Measurements from ENCODE around the gene CCNF. TPM values are rescaled to one million over a fixed set of nuclear protein-coding genes. Genes with fewer than 3 reads are reported as not detected.
A peak's percentile ranks its signal among the peaks of the same experiment; 100 is the strongest.

CCNF gene
- total and polyA plus RNA-seq, 2 of the 8 experiments (the other 6 are each of a cell fraction or from before 2014, with no cell fraction given): 15.4 to 54.3 TPM

DNA sequence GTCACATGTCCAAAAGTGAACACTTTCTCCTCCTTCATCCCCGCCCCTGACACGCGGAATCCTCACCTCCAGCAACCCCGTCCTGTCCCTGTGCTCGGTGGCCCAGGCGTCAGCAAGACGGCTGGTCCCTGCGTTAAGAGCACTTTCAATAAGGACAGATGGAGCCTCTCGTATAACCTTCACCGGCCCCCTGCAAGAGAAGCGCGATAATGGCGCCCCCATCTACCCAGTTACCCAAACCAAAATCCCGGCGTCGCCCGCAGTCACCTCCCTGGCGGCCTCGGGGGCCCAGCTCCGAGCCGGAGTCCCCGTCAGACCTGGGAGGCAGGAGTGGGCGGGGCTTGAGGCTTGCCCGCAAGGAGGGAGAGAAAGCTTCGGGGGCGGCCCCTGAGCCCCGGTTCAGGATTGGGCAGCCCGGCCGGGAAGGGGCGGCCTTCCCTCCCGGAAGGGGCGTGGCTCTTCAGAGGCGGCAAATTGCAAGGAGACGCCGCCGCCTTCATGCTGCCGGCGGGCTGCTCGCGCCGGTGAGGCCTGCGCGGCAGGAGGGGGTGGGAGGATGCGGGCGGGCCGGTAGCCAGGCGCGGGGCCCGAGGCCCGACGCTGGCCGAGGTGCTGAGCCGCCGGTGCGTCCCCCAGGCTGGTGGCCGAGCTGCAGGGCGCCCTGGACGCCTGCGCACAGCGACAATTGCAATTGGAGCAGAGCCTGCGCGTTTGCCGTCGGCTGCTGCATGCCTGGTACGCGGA is 30.6 kb downstream of the CCNF start, which contains the start of gene TEDC2 (continued):
- TF ChIP-seq, protein P1, sequence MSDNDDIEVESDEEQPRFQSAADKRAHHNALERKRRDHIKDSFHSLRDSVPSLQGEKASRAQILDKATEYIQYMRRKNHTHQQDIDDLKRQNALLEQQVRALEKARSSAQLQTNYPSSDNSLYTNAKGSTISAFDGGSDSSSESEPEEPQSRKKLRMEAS (IDR thresholded peaks at IDR 0.05): peak; percentile 75; the same call in 1 of the 2 replicates
- TF ChIP-seq RNF2 (IDR thresholded peaks at IDR 0.05; ENCODE audit: borderline replicate concordance, low read depth, low read length, missing control alignments, poor library complexity, severe bottlenecking): no peak
- TF ChIP-seq HDAC6 (IDR thresholded peaks at IDR 0.05; ENCODE audit: low read depth, low read length): no peak
- TF ChIP-seq USF2 (IDR thresholded peaks at IDR 0.05; ENCODE audit: low read length): no peak
- TF ChIP-seq SIX5 (IDR thresholded peaks at IDR 0.05; ENCODE audit: low read depth, low read length): no peak
- TF ChIP-seq BCL11A (IDR thresholded peaks at IDR 0.05; ENCODE audit: low read depth in 2 of 2, low read length in 2 of 2): no peak
- TF ChIP-seq MAFK (IDR thresholded peaks at IDR 0.05; ENCODE audit: low read depth, low read length): no peak
- no peak for TF ChIP-seq SUZ12 (IDR thresholded peaks at IDR 0.05; ENCODE audit: low read length)
- no peak; the same call in 1 of the 2 replicates for TF ChIP-seq TBP (IDR thresholded peaks at IDR 0.05; ENCODE audit: low read depth, low read length)
- TF ChIP-seq JUND (IDR thresholded peaks at IDR 0.05; ENCODE audit: low read length): no peak
- TF ChIP-seq CREB1 (IDR thresholded peaks at IDR 0.05): no peak
- no peak for TF ChIP-seq FOSL1 (IDR thresholded peaks at IDR 0.05; ENCODE audit: insufficient read depth, low read depth, low read length)
- no peak for TF ChIP-seq JUN (IDR thresholded peaks at IDR 0.05; ENCODE audit: low read depth, low read length)
- TF ChIP-seq TEAD4 (IDR thresholded peaks at IDR 0.05; ENCODE audit: low read depth, low read length): no peak
- TF ChIP-seq HDAC2 (IDR thresholded peaks at IDR 0.05; ENCODE audit: borderline replicate concordance in 1 of 2, low read depth in 2 of 2, low read length in 2 of 2): peak; percentile 51 to 56; a peak in 1 of 4 replicates
- TF ChIP-seq RBBP5 (IDR thresholded peaks at IDR 0.05; ENCODE audit: borderline replicate concordance, low read depth, low read length): no peak; the same call in 1 of the 2 replicates
- peak; percentile 53 for TF ChIP-seq NRF1 (IDR thresholded peaks at IDR 0.05; ENCODE audit: low read depth, low read length)
- no peak for TF ChIP-seq TCF12 (IDR thresholded peaks at IDR 0.05; ENCODE audit: low read depth, low read length)
- peak; percentile 75; the same call in 1 of the 2 replicates for TF ChIP-seq SP4 (IDR thresholded peaks at IDR 0.05; ENCODE audit: low read length)
- no peak for TF ChIP-seq TAF1 (IDR thresholded peaks at IDR 0.05; ENCODE audit: low read depth, low read length)
- TF ChIP-seq ATF3 (IDR thresholded peaks at IDR 0.05; ENCODE audit: insufficient read depth, low read depth, low read length): no peak
- TF ChIP-seq YY1 (IDR thresholded peaks at IDR 0.05; ENCODE audit: low read depth, low read length): no peak
- TF ChIP-seq RFX5 (IDR thresholded peaks at IDR 0.05; ENCODE audit: borderline replicate concordance, low read depth, low read length): no peak
